OCI-LY1 (cell line): ENCODE measurements around the gene MVP.

ENCODE experiments used
- H2AFZ ChIP-seq: fragments of 200-600 bp; sonication (generic), shearing (Covaris generic); 2 replicates; pipeline ENCODE4 v1.6.0; 2014; ENCODE audit warnings: antibody characterized with exemption, mild to moderate bottlenecking, low read length
- H3F3A ChIP-seq: fragments of 200-600 bp; sonication (generic), shearing (Covaris generic); 2 replicates; pipeline ENCODE4 v1.6.0; 2014; ENCODE audit warnings: mild to moderate bottlenecking, antibody characterized with exemption, low read length, moderate library complexity; ENCODE audit not compliant: insufficient read depth
- H3K27ac ChIP-seq: fragments of 200-600 bp; sonication (generic); 2 replicates; pipeline ENCODE4 v1.5.1; 2014; ENCODE audit warnings: low read length, mixed run types, mild to moderate bottlenecking, low read depth; ENCODE audit not compliant: poor library complexity, severe bottlenecking
- H3K27me3 ChIP-seq: fragments of 200-600 bp; sonication (generic); 2 replicates; pipeline ENCODE4 v1.6.0; 2014; ENCODE audit warnings: antibody characterized with exemption, mild to moderate bottlenecking, low read length, moderate library complexity; ENCODE audit not compliant: insufficient read depth
- H3K36me3 ChIP-seq: fragments of 200-600 bp; sonication (generic); 2 replicates; pipeline ENCODE4 v1.6.1; 2014; ENCODE audit warnings: mild to moderate bottlenecking, antibody characterized with exemption, low read length, moderate library complexity, mixed read lengths; ENCODE audit not compliant: insufficient read depth
- H3K4me1 ChIP-seq: fragments of 200-600 bp; sonication (generic); 2 replicates; pipeline ENCODE4 v1.5.1; 2014; ENCODE audit warnings: mild to moderate bottlenecking, low read length, moderate library complexity; ENCODE audit not compliant: insufficient read depth, severe bottlenecking
- H3K4me2 ChIP-seq: fragments of 200-600 bp; sonication (generic), shearing (Covaris generic); 2 replicates; pipeline ENCODE4 v1.6.1; 2014; ENCODE audit warnings: low read length
- H3K4me3 ChIP-seq: fragments of 200-600 bp; sonication (generic); 2 replicates; pipeline ENCODE4 v1.5.1; 2014; ENCODE audit warnings: low read length, low read depth, mild to moderate bottlenecking, mixed read lengths; ENCODE audit not compliant: poor library complexity, severe bottlenecking
- H3K79me2 ChIP-seq: fragments of 200-600 bp; shearing (Covaris generic); 2 replicates; pipeline ENCODE4 v1.6.1; 2016; ENCODE audit warnings: mixed run types, low read length, mixed read lengths; ENCODE audit not compliant: insufficient read depth
- H3K9ac ChIP-seq: fragments of 200-600 bp; sonication (generic), shearing (Covaris generic); 2 replicates; pipeline ENCODE4 v1.6.1; 2014; ENCODE audit warnings: mild to moderate bottlenecking, low read length, mixed read lengths
- H3K9me2 ChIP-seq: fragments of 200-600 bp; sonication (generic), shearing (Covaris generic); 2 replicates; pipeline ENCODE4 v1.6.1; 2014; ENCODE audit warnings: low read depth, mild to moderate bottlenecking, low read length, mixed read lengths
- H3K9me3 ChIP-seq: fragments of 200-600 bp; shearing (Covaris generic); 2 replicates; pipeline ENCODE4 v1.6.1; 2014; ENCODE audit warnings: low read length, mixed read lengths
- H4K20me1 ChIP-seq: fragments of 200-600 bp; sonication (generic), shearing (Covaris generic); 2 replicates; pipeline ENCODE4 v1.6.0; 2016; ENCODE audit warnings: mild to moderate bottlenecking, low read length; ENCODE audit not compliant: insufficient read depth
- EZH2 ChIP-seq: fragments of 200-600 bp; sonication (generic), shearing (Covaris generic); IDR thresholded peaks from 2 replicates; pipeline ENCODE4 v1.8.0; 2017; ENCODE audit warnings: borderline replicate concordance, mixed run types, mild to moderate bottlenecking, antibody characterized with exemption, low read length, moderate library complexity, mixed read lengths
- TF ChIP-seq, protein P1 (sequence below): fragments of 200-600 bp; sonication (generic), shearing (Covaris generic); IDR thresholded peaks from 2 replicates; pipeline ENCODE4 v1.5.1; 2017; ENCODE audit warnings: mild to moderate bottlenecking, antibody characterized with exemption, low read length, moderate library complexity, mixed read lengths

Gene MVP

DNA sequence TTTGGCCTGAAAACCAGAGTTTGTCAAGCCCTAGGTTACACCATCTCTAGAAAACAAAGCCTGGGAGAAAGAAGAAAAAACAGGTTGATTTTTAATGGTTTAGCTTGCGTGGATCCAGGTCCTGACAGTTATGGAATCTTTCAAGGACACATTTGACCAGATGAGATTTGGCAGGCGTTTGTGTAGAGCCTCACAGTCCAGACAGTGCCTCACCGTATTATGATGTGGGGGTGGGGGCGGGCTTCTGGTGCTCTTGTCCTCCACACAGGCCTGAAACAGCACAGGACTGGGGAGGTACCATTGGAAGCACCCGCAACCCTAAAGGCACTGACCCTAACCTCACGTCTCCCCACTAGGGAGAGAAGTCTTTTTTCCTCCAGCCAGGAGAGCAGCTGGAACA, 19.6 kb downstream of the MVP start:
- Histone ChIP-seq H3K9me2 (no peaks in the 10 kb centered on the region), H3K27ac (no peak overlapping the region), H3K9ac (no peak overlapping the region), H3K4me3 (no peak overlapping the region), H4K20me1 (no peaks in the 10 kb centered on the region), H3K4me1 (no peaks in the 10 kb centered on the region), H3K79me2 (no peaks in the 10 kb centered on the region), H2AFZ (no peak overlapping the region), H3K36me3 (no peaks in the 10 kb centered on the region), H3F3A (no peaks in the 10 kb centered on the region), H3K27me3 (no peaks in the 10 kb centered on the region), H3K9me3 (no peaks in the 10 kb centered on the region), H3K4me2 (no peak overlapping the region)
- TF ChIP-seq, protein P1, sequence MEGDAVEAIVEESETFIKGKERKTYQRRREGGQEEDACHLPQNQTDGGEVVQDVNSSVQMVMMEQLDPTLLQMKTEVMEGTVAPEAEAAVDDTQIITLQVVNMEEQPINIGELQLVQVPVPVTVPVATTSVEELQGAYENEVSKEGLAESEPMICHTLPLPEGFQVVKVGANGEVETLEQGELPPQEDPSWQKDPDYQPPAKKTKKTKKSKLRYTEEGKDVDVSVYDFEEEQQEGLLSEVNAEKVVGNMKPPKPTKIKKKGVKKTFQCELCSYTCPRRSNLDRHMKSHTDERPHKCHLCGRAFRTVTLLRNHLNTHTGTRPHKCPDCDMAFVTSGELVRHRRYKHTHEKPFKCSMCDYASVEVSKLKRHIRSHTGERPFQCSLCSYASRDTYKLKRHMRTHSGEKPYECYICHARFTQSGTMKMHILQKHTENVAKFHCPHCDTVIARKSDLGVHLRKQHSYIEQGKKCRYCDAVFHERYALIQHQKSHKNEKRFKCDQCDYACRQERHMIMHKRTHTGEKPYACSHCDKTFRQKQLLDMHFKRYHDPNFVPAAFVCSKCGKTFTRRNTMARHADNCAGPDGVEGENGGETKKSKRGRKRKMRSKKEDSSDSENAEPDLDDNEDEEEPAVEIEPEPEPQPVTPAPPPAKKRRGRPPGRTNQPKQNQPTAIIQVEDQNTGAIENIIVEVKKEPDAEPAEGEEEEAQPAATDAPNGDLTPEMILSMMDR, result no peak
- TF ChIP-seq EZH2, result no peak

DNA sequence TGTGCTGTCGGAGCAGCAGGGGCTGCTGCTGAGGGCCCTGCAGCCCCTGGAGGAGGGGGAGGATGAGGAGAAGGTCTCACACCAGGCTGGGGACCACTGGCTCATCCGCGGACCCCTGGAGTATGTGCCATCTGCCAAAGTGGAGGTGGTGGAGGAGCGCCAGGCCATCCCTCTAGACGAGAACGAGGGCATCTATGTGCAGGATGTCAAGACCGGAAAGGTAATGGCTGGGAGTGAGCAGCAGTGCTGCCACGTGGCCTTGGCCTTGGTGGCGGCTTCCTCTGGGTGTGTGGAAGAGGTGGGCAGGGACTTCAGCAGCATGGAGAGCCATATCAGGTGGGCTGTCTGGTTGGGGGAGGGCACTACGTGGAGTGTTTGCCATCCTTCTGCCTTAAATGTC, 20.0 kb downstream of the MVP start:
- H3K9ac ChIP-seq, result no peak overlapping the region
- no peaks in the 10 kb centered on the region for H3K9me3 ChIP-seq
- H2AFZ ChIP-seq, result no peak overlapping the region
- H3K36me3 ChIP-seq, result no peaks in the 10 kb centered on the region
- no peaks in the 10 kb centered on the region for H3K9me2 ChIP-seq
- no peaks in the 10 kb centered on the region for H3K27me3 ChIP-seq
- H3K79me2 ChIP-seq, result no peaks in the 10 kb centered on the region
- H3K4me3 ChIP-seq, result no peak overlapping the region
- no peaks in the 10 kb centered on the region for H3F3A ChIP-seq
- H3K4me1 ChIP-seq, result no peaks in the 10 kb centered on the region
- no peak overlapping the region for H3K4me2 ChIP-seq
- no peak overlapping the region for H3K27ac ChIP-seq
- H4K20me1 ChIP-seq, result no peaks in the 10 kb centered on the region
- TF ChIP-seq, protein P1, result no peak
- TF ChIP-seq EZH2, result no peak

DNA sequence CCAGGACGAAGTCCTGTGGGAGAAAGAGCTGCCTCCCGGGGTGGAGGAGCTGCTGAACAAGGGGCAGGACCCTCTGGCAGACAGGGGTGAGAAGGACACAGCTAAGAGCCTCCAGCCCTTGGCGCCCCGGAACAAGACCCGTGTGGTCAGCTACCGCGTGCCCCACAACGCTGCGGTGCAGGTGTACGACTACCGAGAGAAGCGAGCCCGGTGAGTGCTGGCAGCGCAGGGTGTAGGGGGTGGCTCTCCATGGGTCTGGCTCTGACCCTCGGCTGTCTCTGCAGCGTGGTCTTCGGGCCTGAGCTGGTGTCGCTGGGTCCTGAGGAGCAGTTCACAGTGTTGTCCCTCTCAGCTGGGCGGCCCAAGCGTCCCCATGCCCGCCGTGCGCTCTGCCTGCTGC, 21.4 kb downstream of the MVP start:
- Histone ChIP-seq H4K20me1 (no peaks in the 10 kb centered on the region), H3K9ac (no peak overlapping the region), H3K9me2 (no peaks in the 10 kb centered on the region), H3K9me3 (no peaks in the 10 kb centered on the region), H3K4me3 (no peak overlapping the region), H3K27me3 (no peaks in the 10 kb centered on the region), H3K79me2 (no peaks in the 10 kb centered on the region), H3K36me3 (no peaks in the 10 kb centered on the region), H3F3A (no peaks in the 10 kb centered on the region), H3K27ac (no peak overlapping the region), H2AFZ (no peak overlapping the region), H3K4me1 (no peaks in the 10 kb centered on the region), H3K4me2 (no peak overlapping the region)
- no peak for TF ChIP-seq EZH2
- TF ChIP-seq, protein P1, result no peak
